ENCODE results near the gene BBS9. TPM values are rescaled to one million over a fixed set of nuclear protein-coding genes. Genes with fewer than 3 reads are reported as not detected.

BBS9 gene
- total RNA-seq, 1 donor from 2014 or later: 16.2 TPM

GRCh38 chr7:33346055-33346454 lies 216.7 kb downstream of the BBS9 start:
- no peak for DNase-seq (ENCODE audit: low read depth, low spot score)
- no peak for TF ChIP-seq CTCF (conservative IDR thresholded peaks at IDR 0.05)
- no peak overlapping the region for H3K27ac Mint-ChIP-seq (ENCODE audit: unreplicated experiment)
- no peaks in the 10 kb centered on the region for H3K27me3 Mint-ChIP-seq (ENCODE audit: low read depth)
- H3K9me3 Mint-ChIP-seq: no peaks in the 10 kb centered on the region
- no peaks in the 10 kb centered on the region for H3K36me3 Mint-ChIP-seq (ENCODE audit: low read depth)
- H3K4me1 Mint-ChIP-seq: no peaks in the 10 kb centered on the region
- no peak overlapping the region for H3K4me3 Mint-ChIP-seq

GRCh38 chr7:33350577-33350976 lies 221.2 kb downstream of the BBS9 start:
- H3K27ac Mint-ChIP-seq (ENCODE audit: unreplicated experiment): no peak overlapping the region
- no peaks in the 10 kb centered on the region for H3K27me3 Mint-ChIP-seq (ENCODE audit: low read depth)
- no peaks in the 10 kb centered on the region for H3K36me3 Mint-ChIP-seq (ENCODE audit: low read depth)
- no peak overlapping the region for H3K4me3 Mint-ChIP-seq
- H3K4me1 Mint-ChIP-seq: no peaks in the 10 kb centered on the region
- no peak for DNase-seq (ENCODE audit: low read depth, low spot score)
- TF ChIP-seq CTCF (conservative IDR thresholded peaks at IDR 0.05): no peak
- no peaks in the 10 kb centered on the region for H3K9me3 Mint-ChIP-seq

GRCh38 chr7:33351709-33352108 lies 222.3 kb downstream of the BBS9 start:
- Mint-ChIP-seq H3K9me3 (no peaks in the 10 kb centered on the region), H3K27ac (ENCODE audit: unreplicated experiment) (no peak overlapping the region), H3K4me3 (no peak overlapping the region), H3K27me3 (ENCODE audit: low read depth) (no peaks in the 10 kb centered on the region), H3K36me3 (ENCODE audit: low read depth) (no peaks in the 10 kb centered on the region), H3K4me1 (no peaks in the 10 kb centered on the region)
- no peak for TF ChIP-seq CTCF (conservative IDR thresholded peaks at IDR 0.05)
- DNase-seq (ENCODE audit: low read depth, low spot score): no peak

GRCh38 chr7:33354201-33354600 lies 224.8 kb downstream of the BBS9 start:
- no peak for TF ChIP-seq CTCF (conservative IDR thresholded peaks at IDR 0.05)
- no peaks in the 10 kb centered on the region for H3K36me3 Mint-ChIP-seq (ENCODE audit: low read depth)
- no peaks in the 10 kb centered on the region for H3K4me1 Mint-ChIP-seq
- no peaks in the 10 kb centered on the region for H3K27me3 Mint-ChIP-seq (ENCODE audit: low read depth)
- no peak overlapping the region for H3K4me3 Mint-ChIP-seq
- no peak overlapping the region for H3K27ac Mint-ChIP-seq (ENCODE audit: unreplicated experiment)
- no peak for DNase-seq (ENCODE audit: low read depth, low spot score)
- no peaks in the 10 kb centered on the region for H3K9me3 Mint-ChIP-seq

GRCh38 chr7:33355386-33355785 lies 226.0 kb downstream of the BBS9 start:
- Mint-ChIP-seq H3K36me3 (ENCODE audit: low read depth) (no peaks in the 10 kb centered on the region), H3K4me1 (no peaks in the 10 kb centered on the region), H3K4me3 (no peak overlapping the region), H3K27me3 (ENCODE audit: low read depth) (no peaks in the 10 kb centered on the region), H3K27ac (ENCODE audit: unreplicated experiment) (no peak overlapping the region), H3K9me3 (no peaks in the 10 kb centered on the region)
- TF ChIP-seq CTCF (conservative IDR thresholded peaks at IDR 0.05): no peak
- no peak for DNase-seq (ENCODE audit: low read depth, low spot score)

GRCh38 chr7:33356336-33356735 lies 227.0 kb downstream of the BBS9 start:
- no peak for DNase-seq (ENCODE audit: low read depth, low spot score)
- H3K36me3 Mint-ChIP-seq (ENCODE audit: low read depth): no peaks in the 10 kb centered on the region
- TF ChIP-seq CTCF (conservative IDR thresholded peaks at IDR 0.05): no peak
- H3K4me3 Mint-ChIP-seq: no peak overlapping the region
- no peaks in the 10 kb centered on the region for H3K9me3 Mint-ChIP-seq
- no peak overlapping the region for H3K27ac Mint-ChIP-seq (ENCODE audit: unreplicated experiment)
- no peaks in the 10 kb centered on the region for H3K4me1 Mint-ChIP-seq
- H3K27me3 Mint-ChIP-seq (ENCODE audit: low read depth): no peaks in the 10 kb centered on the region
